ENCODE data around the gene AEBP2. TPM values are rescaled to one million over a fixed set of nuclear protein-coding genes. Genes with fewer than 3 reads are reported as not detected.

Gene AEBP2
- total and polyA plus RNA-seq, 2 of the 8 experiments (the other 6 are each of a cell fraction or from before 2014, with no cell fraction given), result 13.6 to 61.4 TPM

DNA sequence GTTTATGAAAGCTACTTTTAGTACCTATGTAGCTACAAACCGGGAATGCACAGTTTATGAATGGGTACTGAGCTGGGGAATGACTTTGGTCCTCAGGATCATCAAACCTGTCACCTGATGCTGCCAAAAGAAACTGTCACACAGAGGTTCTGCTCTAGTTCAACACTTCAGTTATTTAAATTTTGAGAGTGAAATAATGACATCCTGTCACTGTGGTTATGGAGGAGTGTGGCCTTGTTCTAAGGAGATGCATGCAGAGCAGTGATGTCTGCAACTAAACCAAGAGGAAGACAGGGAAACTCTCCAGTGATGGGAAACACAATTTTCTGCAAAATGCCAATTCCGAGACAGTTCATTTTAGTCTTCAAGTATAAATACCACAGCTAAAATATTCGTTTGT, 4.8 kb upstream of the AEBP2 start (continued):
- TF ChIP-seq, protein P1, sequence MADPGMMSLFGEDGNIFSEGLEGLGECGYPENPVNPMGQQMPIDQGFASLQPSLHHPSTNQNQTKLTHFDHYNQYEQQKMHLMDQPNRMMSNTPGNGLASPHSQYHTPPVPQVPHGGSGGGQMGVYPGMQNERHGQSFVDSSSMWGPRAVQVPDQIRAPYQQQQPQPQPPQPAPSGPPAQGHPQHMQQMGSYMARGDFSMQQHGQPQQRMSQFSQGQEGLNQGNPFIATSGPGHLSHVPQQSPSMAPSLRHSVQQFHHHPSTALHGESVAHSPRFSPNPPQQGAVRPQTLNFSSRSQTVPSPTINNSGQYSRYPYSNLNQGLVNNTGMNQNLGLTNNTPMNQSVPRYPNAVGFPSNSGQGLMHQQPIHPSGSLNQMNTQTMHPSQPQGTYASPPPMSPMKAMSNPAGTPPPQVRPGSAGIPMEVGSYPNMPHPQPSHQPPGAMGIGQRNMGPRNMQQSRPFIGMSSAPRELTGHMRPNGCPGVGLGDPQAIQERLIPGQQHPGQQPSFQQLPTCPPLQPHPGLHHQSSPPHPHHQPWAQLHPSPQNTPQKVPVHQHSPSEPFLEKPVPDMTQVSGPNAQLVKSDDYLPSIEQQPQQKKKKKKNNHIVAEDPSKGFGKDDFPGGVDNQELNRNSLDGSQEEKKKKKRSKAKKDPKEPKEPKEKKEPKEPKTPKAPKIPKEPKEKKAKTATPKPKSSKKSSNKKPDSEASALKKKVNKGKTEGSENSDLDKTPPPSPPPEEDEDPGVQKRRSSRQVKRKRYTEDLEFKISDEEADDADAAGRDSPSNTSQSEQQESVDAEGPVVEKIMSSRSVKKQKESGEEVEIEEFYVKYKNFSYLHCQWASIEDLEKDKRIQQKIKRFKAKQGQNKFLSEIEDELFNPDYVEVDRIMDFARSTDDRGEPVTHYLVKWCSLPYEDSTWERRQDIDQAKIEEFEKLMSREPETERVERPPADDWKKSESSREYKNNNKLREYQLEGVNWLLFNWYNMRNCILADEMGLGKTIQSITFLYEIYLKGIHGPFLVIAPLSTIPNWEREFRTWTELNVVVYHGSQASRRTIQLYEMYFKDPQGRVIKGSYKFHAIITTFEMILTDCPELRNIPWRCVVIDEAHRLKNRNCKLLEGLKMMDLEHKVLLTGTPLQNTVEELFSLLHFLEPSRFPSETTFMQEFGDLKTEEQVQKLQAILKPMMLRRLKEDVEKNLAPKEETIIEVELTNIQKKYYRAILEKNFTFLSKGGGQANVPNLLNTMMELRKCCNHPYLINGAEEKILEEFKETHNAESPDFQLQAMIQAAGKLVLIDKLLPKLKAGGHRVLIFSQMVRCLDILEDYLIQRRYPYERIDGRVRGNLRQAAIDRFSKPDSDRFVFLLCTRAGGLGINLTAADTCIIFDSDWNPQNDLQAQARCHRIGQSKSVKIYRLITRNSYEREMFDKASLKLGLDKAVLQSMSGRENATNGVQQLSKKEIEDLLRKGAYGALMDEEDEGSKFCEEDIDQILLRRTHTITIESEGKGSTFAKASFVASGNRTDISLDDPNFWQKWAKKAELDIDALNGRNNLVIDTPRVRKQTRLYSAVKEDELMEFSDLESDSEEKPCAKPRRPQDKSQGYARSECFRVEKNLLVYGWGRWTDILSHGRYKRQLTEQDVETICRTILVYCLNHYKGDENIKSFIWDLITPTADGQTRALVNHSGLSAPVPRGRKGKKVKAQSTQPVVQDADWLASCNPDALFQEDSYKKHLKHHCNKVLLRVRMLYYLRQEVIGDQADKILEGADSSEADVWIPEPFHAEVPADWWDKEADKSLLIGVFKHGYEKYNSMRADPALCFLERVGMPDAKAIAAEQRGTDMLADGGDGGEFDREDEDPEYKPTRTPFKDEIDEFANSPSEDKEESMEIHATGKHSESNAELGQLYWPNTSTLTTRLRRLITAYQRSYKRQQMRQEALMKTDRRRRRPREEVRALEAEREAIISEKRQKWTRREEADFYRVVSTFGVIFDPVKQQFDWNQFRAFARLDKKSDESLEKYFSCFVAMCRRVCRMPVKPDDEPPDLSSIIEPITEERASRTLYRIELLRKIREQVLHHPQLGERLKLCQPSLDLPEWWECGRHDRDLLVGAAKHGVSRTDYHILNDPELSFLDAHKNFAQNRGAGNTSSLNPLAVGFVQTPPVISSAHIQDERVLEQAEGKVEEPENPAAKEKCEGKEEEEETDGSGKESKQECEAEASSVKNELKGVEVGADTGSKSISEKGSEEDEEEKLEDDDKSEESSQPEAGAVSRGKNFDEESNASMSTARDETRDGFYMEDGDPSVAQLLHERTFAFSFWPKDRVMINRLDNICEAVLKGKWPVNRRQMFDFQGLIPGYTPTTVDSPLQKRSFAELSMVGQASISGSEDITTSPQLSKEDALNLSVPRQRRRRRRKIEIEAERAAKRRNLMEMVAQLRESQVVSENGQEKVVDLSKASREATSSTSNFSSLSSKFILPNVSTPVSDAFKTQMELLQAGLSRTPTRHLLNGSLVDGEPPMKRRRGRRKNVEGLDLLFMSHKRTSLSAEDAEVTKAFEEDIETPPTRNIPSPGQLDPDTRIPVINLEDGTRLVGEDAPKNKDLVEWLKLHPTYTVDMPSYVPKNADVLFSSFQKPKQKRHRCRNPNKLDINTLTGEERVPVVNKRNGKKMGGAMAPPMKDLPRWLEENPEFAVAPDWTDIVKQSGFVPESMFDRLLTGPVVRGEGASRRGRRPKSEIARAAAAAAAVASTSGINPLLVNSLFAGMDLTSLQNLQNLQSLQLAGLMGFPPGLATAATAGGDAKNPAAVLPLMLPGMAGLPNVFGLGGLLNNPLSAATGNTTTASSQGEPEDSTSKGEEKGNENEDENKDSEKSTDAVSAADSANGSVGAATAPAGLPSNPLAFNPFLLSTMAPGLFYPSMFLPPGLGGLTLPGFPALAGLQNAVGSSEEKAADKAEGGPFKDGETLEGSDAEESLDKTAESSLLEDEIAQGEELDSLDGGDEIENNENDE (IDR thresholded peaks at IDR 0.05; ENCODE audit: insufficient replicate concordance, low read length), result no peak
- no peak for TF ChIP-seq TAF7 (optimal IDR thresholded peaks at IDR 0.05; ENCODE audit: borderline replicate concordance, low read depth, low read length)
- TF ChIP-seq PHF8 (conservative IDR thresholded peaks at IDR 0.05; ENCODE audit: low read depth, low read length), result no peak

Measured in H1 (cell line).